Neural cell (in vitro differentiated cells): ENCODE measurements around the gene PRPSAP1. TPM values are rescaled to one million over a fixed set of nuclear protein-coding genes. Genes with fewer than 3 reads are reported as not detected.

Source experiments
- H2AFZ ChIP-seq: fragments of 200-600, 300-800 bp; sonication (generic), shearing (Covaris generic); 2 replicates; pipeline ENCODE4 v1.6.0; 2014; ENCODE audit warnings: low read depth, mild to moderate bottlenecking, antibody characterized with exemption, low read length, moderate library complexity
- H3F3A ChIP-seq: fragments of 200-600 bp; shearing (Covaris generic); 2 replicates; pipeline ENCODE4 v1.6.1; 2016; ENCODE audit warnings: mild to moderate bottlenecking, moderate library complexity, mixed read lengths, antibody characterized with exemption, low read length; ENCODE audit not compliant: insufficient read depth, poor library complexity, severe bottlenecking
- H3K27ac ChIP-seq: fragments of 200-600, 300-800 bp; sonication (generic), shearing (Covaris generic); 2 replicates; pipeline ENCODE4 v1.5.1; 2014; ENCODE audit warnings: mild to moderate bottlenecking, low read length, moderate library complexity
- H3K27me3 ChIP-seq: fragments of 300-800, 200-600 bp; sonication (generic), shearing (Covaris generic); 2 replicates; pipeline ENCODE4 v1.6.0; 2014; ENCODE audit warnings: mild to moderate bottlenecking, low read depth, low read length, moderate library complexity; ENCODE audit not compliant: insufficient read depth
- H3K36me3 ChIP-seq: fragments of 300-800, 200-600 bp; sonication (generic), shearing (Covaris generic); 2 replicates; pipeline ENCODE4 v1.5.1; 2014; ENCODE audit warnings: mild to moderate bottlenecking, antibody characterized with exemption, low read length, moderate library complexity; ENCODE audit not compliant: insufficient read depth
- H3K4me2 ChIP-seq: fragments of 300-800, 200-600 bp; sonication (generic), shearing (Covaris generic); 2 replicates; pipeline ENCODE4 v1.6.0; 2014; ENCODE audit warnings: mild to moderate bottlenecking, low read length
- H3K4me3 ChIP-seq: fragments of 300-800, 200-600 bp; sonication (generic), shearing (Covaris generic); 2 replicates; pipeline ENCODE4 v1.5.1; 2014; ENCODE audit warnings: mild to moderate bottlenecking, low read length, moderate library complexity
- H3K79me2 ChIP-seq: fragments of 200-600 bp; shearing (Covaris generic); replicated peaks from 2 replicates; pipeline ENCODE4 v1.6.0; 2014; ENCODE audit warnings: mild to moderate bottlenecking, low read length, moderate library complexity; ENCODE audit not compliant: insufficient read depth
- H3K9ac ChIP-seq: fragments of 300-800, 200-600 bp; sonication (generic), shearing (Covaris generic); 2 replicates; pipeline ENCODE4 v1.6.1; 2016; ENCODE audit warnings: mild to moderate bottlenecking, low read length, mixed read lengths
- H3K9me2 ChIP-seq: fragments of 200-600 bp; shearing (Covaris generic); 2 replicates; pipeline ENCODE4 v1.6.1; 2016; ENCODE audit warnings: mild to moderate bottlenecking, low read length, mixed read lengths; ENCODE audit not compliant: insufficient read depth
- H3K9me3 ChIP-seq: fragments of 200-600, 300-800 bp; sonication (generic), shearing (Covaris generic); 2 replicates; pipeline ENCODE4 v1.6.1; 2016; ENCODE audit warnings: mild to moderate bottlenecking, mixed run types, low read length, moderate library complexity, mixed read lengths
- H4K20me1 ChIP-seq: fragments of 200-600 bp; shearing (Covaris generic); 2 replicates; pipeline ENCODE4 v1.6.1; 2016; ENCODE audit warnings: mild to moderate bottlenecking, mixed run types; ENCODE audit not compliant: insufficient read depth
- EP300 ChIP-seq: fragments of 450-650 bp; conservative IDR thresholded peaks from 2 replicates; pipeline ENCODE4 v1.6.1; 2014; ENCODE audit warnings: antibody characterized with exemption, mild to moderate bottlenecking, moderate library complexity; ENCODE audit not compliant: poor library complexity, severe bottlenecking
- EZH2 ChIP-seq: fragments of 200-600, 300-800 bp; shearing (Covaris generic), sonication (generic); IDR thresholded peaks from 2 replicates; pipeline ENCODE4 v1.6.1; 2014; ENCODE audit warnings: antibody characterized with exemption, low read length, borderline replicate concordance, mild to moderate bottlenecking; ENCODE audit not compliant: insufficient read depth, poor library complexity, severe bottlenecking
- MXI1 ChIP-seq: fragments of 450-650 bp; conservative IDR thresholded peaks from 2 replicates; pipeline ENCODE4 v1.6.1; 2014; ENCODE audit warnings: antibody characterized with exemption, mild to moderate bottlenecking; ENCODE audit not compliant: poor library complexity, severe bottlenecking
- POLR2AphosphoS5 ChIP-seq: IDR thresholded peaks from 2 replicates; pipeline ENCODE4 v1.6.1; 2012
- RAD21 ChIP-seq: fragments of 450-650 bp; conservative IDR thresholded peaks from 2 replicates; pipeline ENCODE4 v1.6.1; 2014; ENCODE audit warnings: antibody characterized with exemption, mild to moderate bottlenecking, moderate library complexity
- SMC3 ChIP-seq: fragments of 450-650 bp; conservative IDR thresholded peaks from 2 replicates; pipeline ENCODE4 v1.6.1; 2014; ENCODE audit warnings: antibody characterized with exemption, mild to moderate bottlenecking, moderate library complexity; ENCODE audit not compliant: poor library complexity
- TAF1 ChIP-seq: IDR thresholded peaks from 2 replicates; pipeline ENCODE4 v1.6.1; 2012; ENCODE audit warnings: low read depth
- polyA plus RNA-seq: library from polyadenylated mRNA; depleted of rRNA; stranded (reverse); fragments of >200 nt; gene quantifications from 2 replicates; pipeline ENCODE4 v1.2.3, GENCODE V29; 2014
- TF ChIP-seq, protein P1 (sequence below): fragments of 450-650 bp; IDR thresholded peaks from 2 replicates; pipeline ENCODE4 v1.5.1; 2014; ENCODE audit warnings: antibody characterized with exemption, mild to moderate bottlenecking, moderate library complexity; ENCODE audit not compliant: poor library complexity, severe bottlenecking
- TF ChIP-seq, protein P2 (sequence below): IDR thresholded peaks from 2 replicates; pipeline ENCODE4 v1.6.1; 2012; ENCODE audit warnings: borderline replicate concordance

The PRPSAP1 gene
- polyA plus RNA-seq, 1 donor from 2014 or later: 73.8 TPM

DNA sequence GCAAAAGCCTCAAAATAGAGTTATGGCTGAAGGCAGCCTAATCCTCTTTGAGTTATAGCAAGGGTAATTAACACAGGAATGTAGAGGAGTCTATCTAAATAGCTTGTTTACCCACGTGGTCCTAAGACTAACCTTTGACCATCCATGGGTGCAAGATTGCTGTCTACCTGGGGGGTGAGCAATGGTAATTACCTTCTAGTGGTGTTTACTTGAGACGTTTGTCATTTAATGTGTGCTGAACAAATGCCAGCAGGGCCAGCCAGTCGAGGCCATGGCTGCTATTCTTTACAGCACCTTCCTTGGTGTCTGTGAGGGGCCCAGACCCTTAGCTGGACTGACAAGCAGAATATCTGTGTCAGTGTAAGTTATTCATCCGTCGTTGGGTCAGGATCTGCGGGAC lies 13.9 kb upstream of the PRPSAP1 start:
- Histone ChIP-seq H3K27me3 (no peaks in the 10 kb centered on the region), H4K20me1 (no peaks in the 10 kb centered on the region), H3K79me2 (no peaks in the 10 kb centered on the region), H3K27ac (no peak overlapping the region), H3K4me2 (no peak overlapping the region), H2AFZ (no peak overlapping the region), H3K9ac (no peak overlapping the region), H3K9me3 (no peaks in the 10 kb centered on the region), H3F3A (no peaks in the 10 kb centered on the region), H3K36me3 (no peaks in the 10 kb centered on the region), H3K4me3 (no peak overlapping the region), H3K9me2 (no peaks in the 10 kb centered on the region)
- TF ChIP-seq EP300 (no peak), EZH2 (no peak), RAD21 (no peak), SMC3 (no peak), MXI1 (no peak), TAF1 (no peak), POLR2AphosphoS5 (no peak)
- TF ChIP-seq, protein P1, sequence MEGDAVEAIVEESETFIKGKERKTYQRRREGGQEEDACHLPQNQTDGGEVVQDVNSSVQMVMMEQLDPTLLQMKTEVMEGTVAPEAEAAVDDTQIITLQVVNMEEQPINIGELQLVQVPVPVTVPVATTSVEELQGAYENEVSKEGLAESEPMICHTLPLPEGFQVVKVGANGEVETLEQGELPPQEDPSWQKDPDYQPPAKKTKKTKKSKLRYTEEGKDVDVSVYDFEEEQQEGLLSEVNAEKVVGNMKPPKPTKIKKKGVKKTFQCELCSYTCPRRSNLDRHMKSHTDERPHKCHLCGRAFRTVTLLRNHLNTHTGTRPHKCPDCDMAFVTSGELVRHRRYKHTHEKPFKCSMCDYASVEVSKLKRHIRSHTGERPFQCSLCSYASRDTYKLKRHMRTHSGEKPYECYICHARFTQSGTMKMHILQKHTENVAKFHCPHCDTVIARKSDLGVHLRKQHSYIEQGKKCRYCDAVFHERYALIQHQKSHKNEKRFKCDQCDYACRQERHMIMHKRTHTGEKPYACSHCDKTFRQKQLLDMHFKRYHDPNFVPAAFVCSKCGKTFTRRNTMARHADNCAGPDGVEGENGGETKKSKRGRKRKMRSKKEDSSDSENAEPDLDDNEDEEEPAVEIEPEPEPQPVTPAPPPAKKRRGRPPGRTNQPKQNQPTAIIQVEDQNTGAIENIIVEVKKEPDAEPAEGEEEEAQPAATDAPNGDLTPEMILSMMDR: no peak
- TF ChIP-seq, protein P2, sequence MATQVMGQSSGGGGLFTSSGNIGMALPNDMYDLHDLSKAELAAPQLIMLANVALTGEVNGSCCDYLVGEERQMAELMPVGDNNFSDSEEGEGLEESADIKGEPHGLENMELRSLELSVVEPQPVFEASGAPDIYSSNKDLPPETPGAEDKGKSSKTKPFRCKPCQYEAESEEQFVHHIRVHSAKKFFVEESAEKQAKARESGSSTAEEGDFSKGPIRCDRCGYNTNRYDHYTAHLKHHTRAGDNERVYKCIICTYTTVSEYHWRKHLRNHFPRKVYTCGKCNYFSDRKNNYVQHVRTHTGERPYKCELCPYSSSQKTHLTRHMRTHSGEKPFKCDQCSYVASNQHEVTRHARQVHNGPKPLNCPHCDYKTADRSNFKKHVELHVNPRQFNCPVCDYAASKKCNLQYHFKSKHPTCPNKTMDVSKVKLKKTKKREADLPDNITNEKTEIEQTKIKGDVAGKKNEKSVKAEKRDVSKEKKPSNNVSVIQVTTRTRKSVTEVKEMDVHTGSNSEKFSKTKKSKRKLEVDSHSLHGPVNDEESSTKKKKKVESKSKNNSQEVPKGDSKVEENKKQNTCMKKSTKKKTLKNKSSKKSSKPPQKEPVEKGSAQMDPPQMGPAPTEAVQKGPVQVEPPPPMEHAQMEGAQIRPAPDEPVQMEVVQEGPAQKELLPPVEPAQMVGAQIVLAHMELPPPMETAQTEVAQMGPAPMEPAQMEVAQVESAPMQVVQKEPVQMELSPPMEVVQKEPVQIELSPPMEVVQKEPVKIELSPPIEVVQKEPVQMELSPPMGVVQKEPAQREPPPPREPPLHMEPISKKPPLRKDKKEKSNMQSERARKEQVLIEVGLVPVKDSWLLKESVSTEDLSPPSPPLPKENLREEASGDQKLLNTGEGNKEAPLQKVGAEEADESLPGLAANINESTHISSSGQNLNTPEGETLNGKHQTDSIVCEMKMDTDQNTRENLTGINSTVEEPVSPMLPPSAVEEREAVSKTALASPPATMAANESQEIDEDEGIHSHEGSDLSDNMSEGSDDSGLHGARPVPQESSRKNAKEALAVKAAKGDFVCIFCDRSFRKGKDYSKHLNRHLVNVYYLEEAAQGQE: no peak

DNA sequence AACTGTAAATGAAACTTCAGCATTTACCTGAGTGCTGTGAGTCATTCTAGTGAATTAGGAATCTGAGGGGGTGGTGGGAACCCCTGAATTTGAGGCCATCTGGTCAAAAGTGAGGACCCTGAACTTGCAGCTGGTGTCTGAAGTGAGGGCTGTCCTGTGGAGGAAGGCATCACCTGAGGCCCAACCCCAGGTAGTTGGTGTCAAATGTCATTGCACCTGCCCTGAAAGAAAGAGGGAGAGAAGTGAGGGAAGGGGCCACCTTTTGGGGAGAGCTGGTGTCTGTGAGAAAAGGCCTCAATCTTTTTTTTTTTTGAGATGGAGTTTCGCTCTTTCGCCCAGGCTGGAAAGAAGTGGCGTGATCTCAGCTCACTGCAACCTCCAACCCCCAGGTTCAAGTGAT lies 12.5 kb upstream of the PRPSAP1 start:
- H3K36me3 ChIP-seq: no peaks in the 10 kb centered on the region
- H3K27me3 ChIP-seq: no peaks in the 10 kb centered on the region
- H3K4me2 ChIP-seq: no peak overlapping the region
- no peak overlapping the region for H3K4me3 ChIP-seq
- H3K9me3 ChIP-seq: no peaks in the 10 kb centered on the region
- H3F3A ChIP-seq: no peaks in the 10 kb centered on the region
- H3K9me2 ChIP-seq: no peaks in the 10 kb centered on the region
- H3K79me2 ChIP-seq: no peaks in the 10 kb centered on the region
- H3K9ac ChIP-seq: no peak overlapping the region
- no peaks in the 10 kb centered on the region for H4K20me1 ChIP-seq
- H2AFZ ChIP-seq: no peak overlapping the region
- TF ChIP-seq POLR2AphosphoS5: no peak
- TF ChIP-seq EZH2: no peak
- TF ChIP-seq, protein P1: no peak
- TF ChIP-seq, protein P2: no peak
- TF ChIP-seq RAD21: no peak
- no peak for TF ChIP-seq EP300
- no peak for TF ChIP-seq SMC3
- no peak for TF ChIP-seq TAF1
- no peak for TF ChIP-seq MXI1
- H3K27ac ChIP-seq: no peak overlapping the region
